SK-N-SH (cell line): Measurements from ENCODE around the gene RNF151. TPM values are rescaled to one million over a fixed set of nuclear protein-coding genes. Genes with fewer than 3 reads are reported as not detected.

Source experiments
- CTCF ChIA-PET: fragments of 300-600, 350-600 bp; formaldehyde crosslinking; extraction: SDS; loops from one replicate; lab custom pipeline; 2021; lab: Yijun Ruan, JAX
- POLR2A ChIA-PET: fragments of 350-600 bp; sonication (Branson Sonifier 250); formaldehyde crosslinking; extraction: SDS; loops from one replicate; lab custom pipeline; 2020; ENCODE audit warnings: antibody characterized with exemption, inconsistent platforms; lab: Yijun Ruan, JAX
- DNase-seq: peaks from one replicate; pipeline ENCODE4 v3.0.0; 2012
- H2AFZ ChIP-seq: fragments of 200-600 bp; sonication (generic); 2 replicates; pipeline ENCODE4 v1.8.1; 2016; ENCODE audit warnings: antibody characterized with exemption, mild to moderate bottlenecking, low read depth
- H3F3A ChIP-seq: fragments of 200-600 bp; sonication (generic); replicated peaks from 2 replicates; pipeline ENCODE3; 2016; ENCODE audit warnings: antibody characterized with exemption, mild to moderate bottlenecking; ENCODE audit not compliant: insufficient read depth
- H3K27ac ChIP-seq, 2 experiments: fragments of 200-500 bp in 1 of 2; fragments of 200-600 bp in 1 of 2; sonication (Bioruptor generic) in 1 of 2; sonication (generic), shearing (Covaris generic) in 1 of 2; 2 replicates each; pipeline versions ENCODE4 v1.5.1 to v1.6.1; 2014 to 2016; ENCODE audit warnings: low read depth in 2 of 2, inconsistent platforms in 1 of 2, low read length in 1 of 2, mild to moderate bottlenecking in 1 of 2, mixed read lengths in 1 of 2
- H3K27me3 ChIP-seq: fragments of 200-600 bp; sonication (generic), shearing (Covaris generic); 2 replicates; pipeline ENCODE4 v1.6.1; 2016; ENCODE audit warnings: mixed run types; ENCODE audit not compliant: insufficient read depth
- H3K36me3 ChIP-seq, 2 experiments: fragments of 200-500 bp in 1 of 2; fragments of 200-600 bp in 1 of 2; sonication (Bioruptor generic) in 1 of 2; sonication (generic) in 1 of 2; replicated peaks in 1 of 2; 2 replicates each; pipeline versions ENCODE3 to v1.5.1; 2014 to 2016; ENCODE audit warnings: low read length in 1 of 2, mild to moderate bottlenecking in 1 of 2; ENCODE audit not compliant: insufficient read depth in 2 of 2, control insufficient read depth in 1 of 2
- H3K4me1 ChIP-seq, 2 experiments: fragments of 200-500 bp in 1 of 2; fragments of 200-600 bp in 1 of 2; sonication (Bioruptor generic) in 1 of 2; sonication (generic), shearing (Covaris generic) in 1 of 2; 2 replicates each; pipeline versions ENCODE4 v1.5.1 to v1.6.1; 2014 to 2016; ENCODE audit warnings: low read depth in 1 of 2, low read length in 1 of 2, mixed run types in 1 of 2; ENCODE audit not compliant: insufficient read depth in 2 of 2, control insufficient read depth in 1 of 2
- H3K4me2 ChIP-seq: fragments of 200-600 bp; sonication (generic), shearing (Covaris generic); 2 replicates; pipeline ENCODE4 v1.6.1; 2017; ENCODE audit warnings: mixed run types
- H3K4me3 ChIP-seq, 2 experiments: fragments of 200-500 bp in 1 of 2; fragments of 200-600 bp in 1 of 2; sonication (Bioruptor generic) in 1 of 2; sonication (generic), shearing (Covaris generic) in 1 of 2; 2 replicates each; pipeline versions ENCODE4 v1.5.1 to v1.8.1; 2014 to 2016; ENCODE audit warnings: low read depth in 2 of 2, inconsistent platforms in 1 of 2, low read length in 1 of 2, mild to moderate bottlenecking in 1 of 2, mixed read lengths in 1 of 2, moderate library complexity in 1 of 2
- H3K79me2 ChIP-seq: fragments of 200-600 bp; sonication (generic); 2 replicates; pipeline ENCODE4 v1.8.1; 2017; ENCODE audit warnings: mild to moderate bottlenecking; ENCODE audit not compliant: insufficient read depth
- H3K9ac ChIP-seq: fragments of 200-600 bp; sonication (generic); 2 replicates; pipeline ENCODE4 v1.6.1; 2017; ENCODE audit warnings: mixed run types
- H3K9me2 ChIP-seq: fragments of 200-600 bp; sonication (generic); 2 replicates; pipeline ENCODE4 v1.6.1; 2017; ENCODE audit warnings: mixed run types
- H3K9me3 ChIP-seq: fragments of 200-600 bp; sonication (generic); 2 replicates; pipeline ENCODE4 v1.6.1; 2017; ENCODE audit warnings: mixed run types, mild to moderate bottlenecking, moderate library complexity
- H4K20me1 ChIP-seq: fragments of 200-600 bp; sonication (generic); 2 replicates; pipeline ENCODE4 v1.6.1; 2017; ENCODE audit warnings: mild to moderate bottlenecking, mixed run types; ENCODE audit not compliant: insufficient read depth
- EP300 ChIP-seq, 2 experiments: IDR thresholded peaks; 2 replicates each; pipeline versions ENCODE4 v1.4.0 to v1.6.1; 2012; ENCODE audit warnings: borderline replicate concordance in 1 of 2, low read depth in 1 of 2, low read length in 1 of 2
- EZH2phosphoT487 ChIP-seq: fragments of 200-600 bp; sonication (generic); IDR thresholded peaks from 2 replicates; pipeline ENCODE4 v1.6.1; 2017; ENCODE audit warnings: low read depth, mixed run types, mild to moderate bottlenecking, antibody characterized with exemption, moderate library complexity, borderline replicate concordance
- FOXJ3 ChIP-seq: sonication (generic); formaldehyde crosslinking; IDR thresholded peaks from 2 replicates; pipeline ENCODE4 v1.5.1; 2020; ENCODE audit warnings: mild to moderate bottlenecking, missing genetic modification reagents
- IRF3 ChIP-seq: fragments of 150-350 bp; IDR thresholded peaks from 2 replicates; pipeline ENCODE4 v1.6.1; 2016; ENCODE audit warnings: mild to moderate bottlenecking, low read depth, low read length
- MAX ChIP-seq: IDR thresholded peaks from 2 replicates; pipeline ENCODE4 v1.4.0; 2012; ENCODE audit warnings: low read depth
- NFIC ChIP-seq: IDR thresholded peaks from 2 replicates; pipeline ENCODE4 v1.4.0; 2012; ENCODE audit warnings: borderline replicate concordance
- POLR2AphosphoS5 ChIP-seq: IDR thresholded peaks from 2 replicates; pipeline ENCODE4 v1.6.1; 2012; ENCODE audit warnings: low read depth, low read length
- TEAD4 ChIP-seq: IDR thresholded peaks from 2 replicates; pipeline ENCODE4 v1.4.0; 2012; ENCODE audit warnings: mild to moderate bottlenecking, borderline replicate concordance; ENCODE audit not compliant: insufficient read depth
- YY1 ChIP-seq: IDR thresholded peaks from 2 replicates; pipeline ENCODE4 v1.4.0; 2012; ENCODE audit warnings: low read depth, mild to moderate bottlenecking
- WGBS: methylation state at CpG from one replicate; pipeline ENCODE4 v1.1.6; 2017; ENCODE audit warnings: low lambda C conversion rate; 5-methylcytosine and 5-hydroxymethylcytosine counted together
- polyA plus RNA-seq, 3 experiments: library from polyadenylated mRNA; depleted of rRNA; stranded (reverse); fragments of >200 nt; gene quantifications; 2 replicates each; pipeline ENCODE4 v1.2.3, GENCODE V29; 2012

Gene RNF151
- polyA plus RNA-seq, 1 of the 3 experiments (the other 2 are of a cell fraction): 0.07 TPM

GRCh38 chr16:1997494-1998359 is 31.1 kb downstream of the RNF151 start:
- POLR2A ChIA-PET: interaction anchor here (0.6 to 1.2 kb wide), 4 partner anchors 11 to 150 kb away, joined by 3 to 4 read pairs (median 4); partner anchors contain the start of gene RPS2
- Histone ChIP-seq H3K9me2 (no peaks in the 10 kb centered on the region), H3K4me2 (no peak overlapping the region), H3K9me3 (no peaks in the 10 kb centered on the region), H2AFZ (no peak overlapping the region), H3K27me3 (no peaks in the 10 kb centered on the region), H3K9ac (no peak overlapping the region), H3K4me3 (no peak overlapping the region), H3F3A (peaks cover 18% of the 10 kb centered on the region), H4K20me1 (peaks cover 9% of the 10 kb centered on the region), H3K4me1 (no peaks in the 10 kb centered on the region), H3K79me2 (peaks cover 9% of the 10 kb centered on the region; the same call in 1 of the 2 replicates)
- 85% methylated on average over 14 of the region's 26 CpGs for WGBS
- no peak for DNase-seq
- no peak for TF ChIP-seq EZH2phosphoT487
- no peak for TF ChIP-seq IRF3
- no peak for TF ChIP-seq TEAD4
- TF ChIP-seq MAX: no peak
- TF ChIP-seq, all 33 proteins: peak for 0
- Histone ChIP-seq H3K27ac (no peak overlapping the region), H3K36me3 (peaks cover 4 to 50% of the 10 kb centered on the region in 2 experiments)
- CTCF ChIA-PET: interaction anchor here (1.5 to 3.8 kb wide), 3 partner anchors 8 to 143 kb away, joined by 4 to 12 read pairs (median 11); partner anchors contain the start of gene SYNGR3

- no peak overlapping the region for H3K4me3 ChIP-seq
- H3K9ac ChIP-seq: no peak overlapping the region
- no peak overlapping the region for H3K27ac ChIP-seq
- H3K9me3 ChIP-seq: no peaks in the 10 kb centered on the region
- H3K4me2 ChIP-seq: no peak overlapping the region
- H3K9me2 ChIP-seq: no peaks in the 10 kb centered on the region
- H3K27me3 ChIP-seq: no peaks in the 10 kb centered on the region
- H4K20me1 ChIP-seq: peaks cover 15% of the 10 kb centered on the region
- H3F3A ChIP-seq: peaks cover 18% of the 10 kb centered on the region
- CTCF ChIA-PET: interaction anchor here (1.5 to 3.8 kb wide), 2 partner anchors 9 to 142 kb away, joined by 4 to 11 read pairs; partner anchors contain the start of gene SYNGR3
- no peak for DNase-seq
- no peak overlapping the region for H2AFZ ChIP-seq
- TF ChIP-seq EZH2phosphoT487: no peak
- TF ChIP-seq EP300 (IDR thresholded peaks at IDR 0.05; ENCODE audit: borderline replicate concordance in 1 of 2, low read depth in 1 of 2, low read length in 1 of 2): no peak
- no peak for TF ChIP-seq MAX
- TF ChIP-seq TEAD4: no peak
- no peak for TF ChIP-seq NFIC
- TF ChIP-seq YY1: no peak
- no peak for TF ChIP-seq FOXJ3 (CRISPR knock-in tag)
- no peak for TF ChIP-seq POLR2AphosphoS5
- TF ChIP-seq, all 33 proteins: peak for 0
- Histone ChIP-seq H3K79me2 (peaks cover 16% of the 10 kb centered on the region; the same call in 1 of the 2 replicates), H3K4me1 (peaks cover 0 to under 1% of the 10 kb centered on the region in 2 experiments; a peak in 1 of 4 replicates), H3K36me3 (peaks cover 8 to 56% of the 10 kb centered on the region in 2 experiments)
- POLR2A ChIA-PET: interaction anchor here (0.6 to 1.2 kb wide), 2 partner anchors 10 to 130 kb away, joined by 3 to 4 read pairs; no protein-coding TSS in a partner anchor
- WGBS: 83% methylated on average over 5 of the region's 27 CpGs
These were observed 31.7 kb downstream of the RNF151 start for GRCh38 chr16:1998360-1998835.
